Bronchial epithelial cell (primary cell): Measurements from ENCODE around the gene FCER1G. TPM values are rescaled to one million over a fixed set of nuclear protein-coding genes. Genes with fewer than 3 reads are reported as not detected.
A peak's percentile ranks its signal among the peaks of the same experiment; 100 is the strongest.

ENCODE experiments used
- DNase-seq: peaks from one replicate; pipeline ENCODE4 v3.0.0-alpha.2; 2010; ENCODE audit warnings: low read depth
- FAIRE-seq: peaks from 2 replicates; lab custom pipeline; 2011; peaks lifted over from hg19 to GRCh38; lab: Jason Lieb, UNC
- H3K27me3 ChIP-seq: 2 replicates; pipeline ENCODE4 v1.5.1; 2011; ENCODE audit warnings: low read length; ENCODE audit not compliant: control insufficient read depth, insufficient read depth
- H3K36me3 ChIP-seq: 2 replicates; pipeline ENCODE4 v1.5.1; 2011; ENCODE audit warnings: low read length; ENCODE audit not compliant: control insufficient read depth, insufficient read depth
- H3K4me3 ChIP-seq: 2 replicates; pipeline ENCODE4 v1.5.1; 2011; ENCODE audit warnings: mild to moderate bottlenecking, low read depth, low read length, control low read depth
- CTCF ChIP-seq: IDR thresholded peaks from 2 replicates; pipeline ENCODE4 v1.5.1; 2011; ENCODE audit warnings: mild to moderate bottlenecking, moderate library complexity, low read length, control low read depth, inconsistent platforms; ENCODE audit not compliant: insufficient read depth, severe bottlenecking
- total RNA-seq: library from RNA; depleted of rRNA; stranded (reverse); fragments of >200 nt; gene quantifications from 2 replicates; pipeline ENCODE4 v1.2.1, GENCODE V29; 2014

FCER1G gene
- total RNA-seq, 1 donor from 2014 or later: 0.26 TPM

- no peaks in the 10 kb centered on the region for H3K36me3 ChIP-seq
- TF ChIP-seq CTCF: no peak
- no peak overlapping the region for H3K4me3 ChIP-seq
- DNase-seq: no peak
- H3K27me3 ChIP-seq: no peaks in the 10 kb centered on the region
- no peak for FAIRE-seq
These were observed 44.7 kb downstream of the FCER1G start for GRCh38 chr1:161259765-161260164.

GRCh38 chr1:161260376-161261260, 45.5 kb downstream of the FCER1G start:
- peak; percentile 49 for DNase-seq
- FAIRE-seq: no peak
- no peaks in the 10 kb centered on the region for H3K27me3 ChIP-seq
- no peak for TF ChIP-seq CTCF
- H3K4me3 ChIP-seq: no peak overlapping the region
- no peaks in the 10 kb centered on the region for H3K36me3 ChIP-seq

GRCh38 chr1:161261261-161262235, 46.5 kb downstream of the FCER1G start:
- DNase-seq: peak; percentile 39
- FAIRE-seq: no peak
- TF ChIP-seq CTCF: no peak
- no peak overlapping the region for H3K4me3 ChIP-seq
- H3K27me3 ChIP-seq: no peaks in the 10 kb centered on the region
- H3K36me3 ChIP-seq: no peaks in the 10 kb centered on the region

GRCh38 chr1:161265305-161265704, 50.2 kb downstream of the FCER1G start:
- Histone ChIP-seq H3K27me3 (no peaks in the 10 kb centered on the region), H3K4me3 (no peak overlapping the region), H3K36me3 (no peaks in the 10 kb centered on the region)
- DNase-seq (no peak), FAIRE-seq (no peak)
- no peak for TF ChIP-seq CTCF

- Histone ChIP-seq H3K36me3 (no peaks in the 10 kb centered on the region), H3K27me3 (no peaks in the 10 kb centered on the region), H3K4me3 (no peak overlapping the region)
- FAIRE-seq (no peak), DNase-seq (peak; percentile 42)
- TF ChIP-seq CTCF: no peak
These were observed 51.1 kb downstream of the FCER1G start for GRCh38 chr1:161266202-161266601.
